Right lobe of liver (tissue), 6 donors: ENCODE measurements around the gene FRMD4A. TPM values are rescaled to one million over a fixed set of nuclear protein-coding genes. Genes with fewer than 3 reads are reported as not detected.

Experiments used
- ATAC-seq, 4 donors: fragments of 200-7000 bp; cut with Tn5 transposase; one replicate each; pipeline ENCODE4 v1.9.1; 2020; ENCODE audit warnings: mild to moderate bottlenecking in 4 of 4, moderate library complexity in 4 of 4
- DNase-seq, 3 donors: peaks; one replicate each; pipeline ENCODE4 v3.0.0-alpha.2; 2020
- H3K27ac ChIP-seq, 3 donors: fragments of 200-600 bp; one replicate each; pipeline ENCODE4 v1.8.0; 2022
- H3K27me3 ChIP-seq, 2 donors: fragments of 200-600 bp; one replicate each; pipeline ENCODE4 v1.8.0; 2022
- H3K36me3 ChIP-seq, 4 donors: fragments of 200-600 bp; sonication (generic) in 1 of 4; one replicate each; pipeline versions ENCODE4 v1.5.1 to v1.8.0; 2017 to 2022; ENCODE audit warnings: control low read depth in 1 of 4
- H3K4me1 ChIP-seq, 4 donors: fragments of 200-600 bp; sonication (generic) in 1 of 4; one replicate each; pipeline versions ENCODE4 v1.5.1 to v1.8.0; 2017 to 2022; ENCODE audit warnings: control low read depth in 1 of 4
- H3K4me3 ChIP-seq, 3 donors: fragments of 200-600 bp; one replicate each; pipeline ENCODE4 v1.8.0; 2022
- H3K9me3 ChIP-seq, 4 donors: fragments of 200-600 bp; sonication (generic) in 1 of 4; one replicate each; pipeline versions ENCODE4 v1.5.1 to v1.8.0; 2017 to 2022; ENCODE audit warnings: control low read depth in 1 of 4
- POLR2A ChIP-seq: fragments of 450-650 bp; IDR thresholded peaks from one replicate; pipeline ENCODE4 v1.6.1; 2017; ENCODE audit warnings: antibody characterized with exemption, mild to moderate bottlenecking
- WGBS: methylation state at CpG from one replicate; pipeline ENCODE4 v1.1.6; 2018; ENCODE audit warnings: low coverage, low lambda C conversion rate; ENCODE audit not compliant: insufficient coverage; ENCODE audit errors: missing lambda C conversion rate; 5-methylcytosine and 5-hydroxymethylcytosine counted together
- intact Hi-C, 2 donors: fragments of 100-400 bp; cut with DNase I; formaldehyde crosslinking; loops; one replicate each; pipeline versions ENCODE4 v1.11.2 to v1.14.1; 2022
- total RNA-seq, 6 experiments: library from RNA; depleted of rRNA in 2 of 6; stranded (reverse); fragments of >200 nt in 2 of 6; fragmentation: NEBNext Ultra II Directional in 3 of 6; extraction: Animal tissue kit (Norgen Biotek cat#: 25700) in 3 of 6; gene quantifications; one replicate each; pipeline versions ENCODE4 v1.1.0 to v1.2.4, GENCODE V29; 2016 to 2023
- TF ChIP-seq, protein P1 (sequence below), 4 donors: fragments of 200-600 bp in 3 of 4; fragments of 450-650 bp in 1 of 4; IDR thresholded peaks; one replicate each; pipeline versions ENCODE4 v1.5.1 to v1.8.0; 2016 to 2022; ENCODE audit warnings: antibody characterized with exemption in 4 of 4, mild to moderate bottlenecking in 2 of 4
- donor health status: DM: no; HTN: yes; CAD: no.
- donor health status: DM: no; HTN: no; CAD: no.
- donor health status: DM: no; HTN: no; CAD: no.
- donor health status: DM: no; HTN: yes; CAD: no.
- donor health status: DM: no; HTN: yes; CAD: no.

Gene FRMD4A
- total RNA-seq, 6 experiments from 2014 or later: 8.4 to 22.8 (median 13.3) TPM

DNA sequence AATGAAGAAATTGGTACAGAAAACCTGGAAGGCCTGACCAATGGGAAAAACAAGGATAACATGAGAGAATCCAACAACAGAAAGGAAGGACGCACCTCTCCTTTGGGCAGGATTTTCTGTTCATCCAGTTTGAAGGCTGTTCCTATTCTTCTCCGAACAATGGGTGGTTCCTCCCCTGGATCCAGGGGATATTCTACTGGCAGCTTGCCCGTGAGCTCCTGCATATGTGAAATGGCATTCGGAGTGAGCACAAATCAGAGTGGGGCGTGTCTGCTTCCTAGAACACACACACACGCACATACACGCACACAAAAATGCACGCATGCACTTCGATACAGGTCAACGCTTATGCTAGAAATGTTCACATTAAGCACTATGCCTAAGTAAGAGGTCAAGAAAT, 660.4 kb downstream of the FRMD4A start:
- DNase-seq: no peak
- no peak overlapping the region for H3K4me3 ChIP-seq
- H3K27me3 ChIP-seq: no peaks in the 10 kb centered on the region
- no peak for ATAC-seq
- intact Hi-C loops: no loop called here
- H3K36me3 ChIP-seq: peaks cover 0 to 14% (median 6%) of the 10 kb centered on the region in 4 donors
- 92% methylated on average over 8 of the region's 10 CpGs for WGBS
- TF ChIP-seq, protein P1, sequence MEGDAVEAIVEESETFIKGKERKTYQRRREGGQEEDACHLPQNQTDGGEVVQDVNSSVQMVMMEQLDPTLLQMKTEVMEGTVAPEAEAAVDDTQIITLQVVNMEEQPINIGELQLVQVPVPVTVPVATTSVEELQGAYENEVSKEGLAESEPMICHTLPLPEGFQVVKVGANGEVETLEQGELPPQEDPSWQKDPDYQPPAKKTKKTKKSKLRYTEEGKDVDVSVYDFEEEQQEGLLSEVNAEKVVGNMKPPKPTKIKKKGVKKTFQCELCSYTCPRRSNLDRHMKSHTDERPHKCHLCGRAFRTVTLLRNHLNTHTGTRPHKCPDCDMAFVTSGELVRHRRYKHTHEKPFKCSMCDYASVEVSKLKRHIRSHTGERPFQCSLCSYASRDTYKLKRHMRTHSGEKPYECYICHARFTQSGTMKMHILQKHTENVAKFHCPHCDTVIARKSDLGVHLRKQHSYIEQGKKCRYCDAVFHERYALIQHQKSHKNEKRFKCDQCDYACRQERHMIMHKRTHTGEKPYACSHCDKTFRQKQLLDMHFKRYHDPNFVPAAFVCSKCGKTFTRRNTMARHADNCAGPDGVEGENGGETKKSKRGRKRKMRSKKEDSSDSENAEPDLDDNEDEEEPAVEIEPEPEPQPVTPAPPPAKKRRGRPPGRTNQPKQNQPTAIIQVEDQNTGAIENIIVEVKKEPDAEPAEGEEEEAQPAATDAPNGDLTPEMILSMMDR (IDR thresholded peaks at IDR 0.05): no peak
- TF ChIP-seq POLR2A: no peak
- no peaks in the 10 kb centered on the region for H3K9me3 ChIP-seq
- H3K27ac ChIP-seq: no peak overlapping the region
- peaks cover 0 to 17% (median 7%) of the 10 kb centered on the region in 4 donors for H3K4me1 ChIP-seq

DNA sequence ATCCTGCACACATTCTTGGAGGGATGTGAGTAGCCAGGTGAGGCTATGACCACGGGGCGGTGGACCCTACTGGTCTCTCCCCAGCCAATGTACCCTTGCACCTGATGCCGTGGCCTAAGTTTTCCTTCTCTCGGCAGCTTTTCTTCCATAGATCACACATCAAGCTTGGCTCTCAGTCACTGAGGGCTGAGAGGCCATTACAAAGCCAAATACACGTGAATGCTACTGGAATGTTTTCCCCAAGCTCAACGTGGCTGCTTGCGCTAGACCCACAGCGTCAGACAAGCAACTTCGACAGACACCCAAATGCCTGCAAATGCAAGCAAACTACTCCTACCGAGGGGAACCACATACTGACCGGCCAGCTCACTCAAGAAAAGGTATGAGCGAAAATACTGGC, 660.8 kb downstream of the FRMD4A start:
- H3K36me3 ChIP-seq: peaks cover 0 to 18% (median 6%) of the 10 kb centered on the region in 4 donors
- ATAC-seq (peak in 1 of 4 donors; percentile 5), DNase-seq (no peak)
- H3K4me3 ChIP-seq: no peak overlapping the region
- peak overlapping the region in 1 of 3 donors; percentile 59 for H3K27ac ChIP-seq
- peaks cover 0 to 17% (median 7%) of the 10 kb centered on the region in 4 donors for H3K4me1 ChIP-seq
- intact Hi-C loops: no loop called here
- H3K27me3 ChIP-seq: no peaks in the 10 kb centered on the region
- no peaks in the 10 kb centered on the region for H3K9me3 ChIP-seq
- 85% methylated on average over 8 of the region's 12 CpGs for WGBS
- TF ChIP-seq, protein P1 (IDR thresholded peaks at IDR 0.05): no peak

DNA sequence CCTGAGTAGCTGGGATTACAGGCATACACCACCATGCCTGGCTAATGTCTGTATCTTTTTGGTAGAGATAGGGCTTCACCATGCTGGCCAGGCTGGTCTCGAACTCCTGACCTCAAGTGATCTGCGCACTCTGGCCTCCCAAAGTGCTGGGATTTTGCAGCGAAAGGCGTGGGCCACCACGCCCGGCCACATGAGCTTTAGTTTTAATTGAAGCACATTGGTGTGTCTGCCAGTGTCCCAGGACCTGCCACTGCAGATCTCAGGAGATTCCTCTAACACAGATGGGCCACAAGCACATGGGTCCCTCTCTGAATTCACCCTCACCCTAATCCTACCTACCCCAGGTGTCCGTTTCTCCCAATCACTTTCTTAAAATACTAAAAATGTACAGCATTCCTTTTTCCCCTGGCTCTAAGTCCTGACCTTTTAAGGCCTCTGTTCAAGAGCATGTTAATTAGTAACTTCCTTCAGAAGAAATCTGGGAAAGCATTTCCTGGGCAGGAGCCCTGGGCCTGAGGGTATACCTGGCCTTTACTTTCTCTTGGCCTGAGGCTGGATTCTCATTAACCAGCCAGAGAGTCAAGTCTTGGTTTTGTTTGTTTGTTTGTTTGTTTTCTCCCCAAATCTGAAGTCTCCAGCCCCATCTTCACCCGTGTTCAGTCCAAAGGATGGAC, 661.4 kb downstream of the FRMD4A start:
- Histone ChIP-seq H3K4me1 (peaks cover 0 to 17% (median 7%) of the 10 kb centered on the region in 4 donors), H3K36me3 (peaks cover 0 to 15% (median 5%) of the 10 kb centered on the region in 4 donors), H3K4me3 (no peak overlapping the region), H3K9me3 (no peaks in the 10 kb centered on the region), H3K27me3 (no peaks in the 10 kb centered on the region), H3K27ac (peak overlapping the region in 1 of 3 donors; percentile 59)
- no peak for TF ChIP-seq POLR2A
- TF ChIP-seq, protein P1 (IDR thresholded peaks at IDR 0.05): no peak
- 31% methylated on average over 2 of the region's 8 CpGs for WGBS
- peak; percentile 71 to 86 (median 74) for ATAC-seq
- intact Hi-C loops: no loop called here
- DNase-seq: no peak

DNA sequence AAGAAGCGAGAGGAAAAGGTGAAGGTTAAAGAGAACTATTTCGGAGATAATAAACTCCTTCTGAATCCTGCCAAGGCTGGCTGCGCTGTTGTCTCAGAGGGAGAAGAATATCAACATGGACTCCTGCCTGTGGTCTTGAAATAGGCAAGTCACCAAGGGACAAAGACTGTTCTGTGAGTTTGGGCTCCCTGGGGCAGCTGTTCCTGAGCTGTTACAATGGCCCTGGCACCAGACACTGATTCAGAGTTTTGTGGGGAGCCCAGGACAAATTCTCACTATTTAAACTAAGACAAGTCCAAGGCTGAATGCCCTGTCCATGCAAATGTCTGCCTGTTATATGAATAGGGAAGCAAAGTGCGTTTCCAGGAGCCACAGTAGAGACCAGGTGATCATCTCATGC, 662.6 kb downstream of the FRMD4A start:
- TF ChIP-seq POLR2A: no peak
- TF ChIP-seq, protein P1 (IDR thresholded peaks at IDR 0.05): no peak
- no peaks in the 10 kb centered on the region for H3K9me3 ChIP-seq
- ATAC-seq: no peak
- no peaks in the 10 kb centered on the region for H3K27me3 ChIP-seq
- H3K4me3 ChIP-seq: no peak overlapping the region
- 85% methylated on average over 3 of the region's 4 CpGs for WGBS
- no peak for DNase-seq
- intact Hi-C loops: no loop called here
- H3K4me1 ChIP-seq: peaks cover 0 to 17% (median 7%) of the 10 kb centered on the region in 4 donors
- H3K27ac ChIP-seq: no peak overlapping the region
- H3K36me3 ChIP-seq: peaks cover 0 to 10% (median 5%) of the 10 kb centered on the region in 4 donors
